GM20431 (cell line): Measurements from ENCODE around the gene SPOCK2.
"Not testable (repeated sequence)": the region's sequence is repeated elsewhere in the genome, so short reads cannot be mapped to it uniquely, and the experiment has no call there.

Experiments
- in situ Hi-C: fragments of 300-500 bp; cut with MseI, MboI; formaldehyde crosslinking; loops from one replicate; pipeline ENCODE4 v1.15.0; 2020; ENCODE audit warnings: low sequenced_read_pairs; ENCODE audit not compliant: unreplicated experiment

SPOCK2 gene

DNA sequence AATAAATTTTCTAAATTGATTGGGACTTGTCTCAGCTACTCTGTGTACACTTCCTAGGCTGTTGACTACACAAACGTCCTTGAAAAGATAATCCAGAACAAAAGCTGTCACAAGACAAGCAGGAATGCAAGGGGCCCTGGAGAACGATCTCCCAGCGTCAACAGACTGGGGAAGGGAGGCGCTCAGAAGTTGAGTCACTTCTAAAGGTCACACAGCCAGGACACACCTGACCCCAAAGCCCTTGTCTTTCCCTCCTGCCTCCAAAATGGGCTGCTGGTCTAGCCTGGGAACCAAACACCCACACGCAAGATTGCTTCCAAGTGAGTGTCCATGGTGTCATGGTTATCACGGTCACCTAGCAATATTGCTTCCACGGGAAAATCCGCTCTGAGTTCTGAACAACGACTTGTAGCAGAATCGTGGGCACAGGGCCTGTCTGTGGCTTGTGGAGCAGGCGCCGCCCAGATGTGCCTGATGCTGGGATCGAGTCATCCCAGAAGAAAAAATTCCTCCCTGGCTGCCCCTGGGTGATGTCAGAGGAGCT, 49.8 kb downstream of the SPOCK2 start:
- in situ Hi-C loops = no loop called here

GRCh38 chr10:72037811-72038210, 50.5 kb downstream of the SPOCK2 start:
- in situ Hi-C loops = no loop called here

GRCh38 chr10:72037266-72037665, 51.1 kb downstream of the SPOCK2 start:
- in situ Hi-C loops = no loop called here

DNA sequence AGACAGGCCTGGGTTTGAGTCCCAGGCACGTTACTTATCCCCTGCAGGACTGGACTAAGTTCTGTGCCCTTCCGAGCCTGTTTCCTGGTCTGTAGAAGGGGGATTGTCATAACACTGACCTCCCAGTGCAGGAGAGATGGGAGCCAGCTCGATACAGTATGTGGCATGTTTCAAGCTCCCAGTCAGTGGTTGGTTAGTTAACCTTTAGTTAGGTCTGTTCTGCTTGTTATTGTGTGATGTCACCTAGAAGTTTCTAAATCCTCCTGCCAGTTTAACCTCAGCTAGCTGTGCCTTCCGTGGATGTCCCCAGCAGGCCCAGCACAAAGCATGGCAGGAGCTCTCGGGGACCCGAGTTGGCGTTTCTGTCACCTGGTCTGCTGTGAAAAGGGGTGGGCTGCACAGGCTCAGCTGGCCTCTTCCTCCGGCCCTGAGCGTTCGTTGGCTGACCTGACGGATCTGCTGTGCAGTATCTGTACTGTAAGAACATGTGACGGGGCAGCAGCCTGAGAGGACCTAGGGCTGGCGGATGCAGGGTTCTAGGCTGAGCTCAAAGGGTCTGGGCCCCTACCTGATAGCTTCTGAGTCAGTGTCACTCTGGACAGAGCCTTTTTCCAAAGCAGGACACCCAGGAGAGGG, 53.0 kb downstream of the SPOCK2 start:
- in situ Hi-C loops = no loop called here

DNA sequence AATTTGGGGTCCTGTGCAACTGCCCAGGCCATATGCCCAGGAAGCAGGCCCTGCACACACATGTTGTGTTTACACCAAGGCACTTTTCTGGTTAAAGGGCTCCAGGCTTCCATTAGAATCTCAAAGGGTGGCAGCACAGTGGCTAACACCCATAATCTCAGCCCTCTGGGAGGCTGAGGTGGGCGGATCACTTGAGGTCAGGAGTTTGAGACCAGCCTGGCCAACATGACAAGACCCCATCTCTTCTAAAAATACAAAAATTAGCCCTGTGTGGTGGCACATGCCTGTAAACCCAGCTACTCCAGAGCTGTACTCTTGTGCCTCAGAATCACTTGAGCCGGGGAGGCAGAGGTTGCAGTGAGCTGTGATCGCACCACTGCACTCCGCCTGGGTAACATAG, 53.6 kb downstream of the SPOCK2 start:
- in situ Hi-C loops = no loop called here

DNA sequence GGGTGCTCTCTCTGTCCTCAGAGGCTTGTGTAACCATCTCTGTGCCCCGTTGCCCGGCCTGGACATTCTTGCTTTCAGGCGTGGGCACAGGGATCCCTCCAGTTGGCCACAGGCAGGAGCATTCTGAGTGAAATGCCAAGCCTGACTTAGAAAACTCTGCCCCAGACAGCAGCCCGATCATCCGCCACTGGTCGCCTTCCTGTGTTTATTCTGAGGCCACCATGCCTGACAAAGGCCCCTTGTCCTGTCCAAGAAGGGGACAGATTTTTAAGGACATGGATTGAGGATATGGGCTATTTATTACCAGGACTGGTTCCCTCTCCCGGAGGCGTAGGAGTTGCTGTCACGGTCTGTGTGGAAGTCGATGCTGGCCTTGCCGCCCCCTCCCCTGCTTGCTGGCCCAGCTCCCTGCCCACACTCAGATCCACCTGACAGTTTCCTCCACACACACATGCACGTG, 54.3 kb downstream of the SPOCK2 start:
- in situ Hi-C loops = no loop called here

DNA sequence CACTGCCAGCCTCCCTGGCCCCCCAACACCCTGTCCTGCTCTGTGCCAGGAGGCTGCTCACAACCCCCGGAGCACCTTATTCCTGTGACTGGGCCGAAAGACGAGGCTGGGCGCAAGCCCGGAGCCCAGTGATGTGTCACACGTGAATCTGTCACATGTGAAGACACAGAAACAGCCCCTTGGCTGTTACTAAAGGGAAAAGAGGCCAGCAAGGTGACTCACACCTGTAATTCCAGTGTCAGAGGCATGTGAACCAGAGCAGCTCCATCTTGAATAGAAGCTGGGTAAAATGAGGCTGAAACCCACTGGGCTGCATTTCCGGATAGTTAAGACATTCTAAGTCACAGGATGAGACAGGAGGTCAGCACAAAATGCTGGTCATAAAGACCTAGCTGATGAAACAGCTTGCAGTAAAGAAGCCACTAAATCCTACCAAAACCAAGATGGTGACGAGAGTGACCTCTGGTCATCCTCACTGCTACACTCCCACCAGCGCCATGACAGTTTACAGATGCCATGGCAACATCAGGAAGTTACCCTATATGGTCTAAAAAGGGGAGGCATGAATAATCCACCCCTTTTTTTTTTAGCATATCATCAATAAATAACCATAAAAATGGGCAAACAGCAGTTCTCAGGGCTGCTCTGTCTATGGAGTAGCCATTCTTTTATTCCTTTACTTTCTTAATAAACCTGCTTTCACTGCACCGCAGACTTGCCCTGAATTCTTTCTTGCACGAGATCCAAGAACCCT, 55.8 kb downstream of the SPOCK2 start:
- in situ Hi-C loops = not testable (repeated sequence)

GRCh38 chr10:72031706-72032105, 56.6 kb downstream of the SPOCK2 start:
- in situ Hi-C loops = no loop called here

GRCh38 chr10:72030762-72031543, 57.4 kb downstream of the SPOCK2 start:
- in situ Hi-C loops = no loop called here

DNA sequence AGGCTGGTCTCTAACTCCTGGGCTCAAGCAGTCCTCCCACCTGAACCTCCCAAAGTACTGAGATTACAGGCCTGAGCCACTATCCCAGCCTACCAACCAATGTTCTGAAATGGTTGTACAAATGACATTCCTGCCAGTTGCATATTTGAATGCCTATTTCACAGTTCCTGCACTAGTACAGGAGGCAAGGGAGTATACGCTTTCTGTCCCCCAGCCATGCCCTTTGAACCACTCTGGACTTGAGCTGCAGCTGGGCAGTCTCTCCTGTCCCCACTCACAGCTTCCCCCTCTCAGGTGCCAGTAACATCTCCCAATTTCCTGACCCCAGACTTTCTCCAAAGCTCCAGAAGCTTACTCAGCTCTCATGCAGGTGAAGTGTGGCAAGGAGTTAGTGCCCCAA, 58.9 kb downstream of the SPOCK2 start:
- in situ Hi-C loops = no loop called here

DNA sequence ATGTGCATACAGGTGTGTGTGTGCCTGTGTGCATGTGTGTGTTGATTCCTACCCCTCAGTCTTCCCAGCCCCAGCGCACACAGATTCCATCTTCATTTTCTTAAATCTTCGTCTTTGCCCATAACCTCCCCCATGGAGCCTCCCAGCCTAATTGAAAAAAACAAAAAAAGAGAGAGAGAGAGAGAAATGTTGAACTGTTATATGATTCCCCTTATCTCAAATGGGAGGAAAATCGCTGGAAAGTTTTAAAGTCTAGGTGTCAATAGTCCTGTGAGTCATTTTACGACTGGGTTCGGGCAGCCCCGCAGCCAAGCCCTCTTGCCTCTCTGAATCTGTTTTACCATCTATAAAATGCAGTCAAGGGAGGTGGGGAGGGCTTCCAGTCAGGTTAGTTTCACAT, 60.9 kb downstream of the SPOCK2 start:
- in situ Hi-C loops = no loop called here

DNA sequence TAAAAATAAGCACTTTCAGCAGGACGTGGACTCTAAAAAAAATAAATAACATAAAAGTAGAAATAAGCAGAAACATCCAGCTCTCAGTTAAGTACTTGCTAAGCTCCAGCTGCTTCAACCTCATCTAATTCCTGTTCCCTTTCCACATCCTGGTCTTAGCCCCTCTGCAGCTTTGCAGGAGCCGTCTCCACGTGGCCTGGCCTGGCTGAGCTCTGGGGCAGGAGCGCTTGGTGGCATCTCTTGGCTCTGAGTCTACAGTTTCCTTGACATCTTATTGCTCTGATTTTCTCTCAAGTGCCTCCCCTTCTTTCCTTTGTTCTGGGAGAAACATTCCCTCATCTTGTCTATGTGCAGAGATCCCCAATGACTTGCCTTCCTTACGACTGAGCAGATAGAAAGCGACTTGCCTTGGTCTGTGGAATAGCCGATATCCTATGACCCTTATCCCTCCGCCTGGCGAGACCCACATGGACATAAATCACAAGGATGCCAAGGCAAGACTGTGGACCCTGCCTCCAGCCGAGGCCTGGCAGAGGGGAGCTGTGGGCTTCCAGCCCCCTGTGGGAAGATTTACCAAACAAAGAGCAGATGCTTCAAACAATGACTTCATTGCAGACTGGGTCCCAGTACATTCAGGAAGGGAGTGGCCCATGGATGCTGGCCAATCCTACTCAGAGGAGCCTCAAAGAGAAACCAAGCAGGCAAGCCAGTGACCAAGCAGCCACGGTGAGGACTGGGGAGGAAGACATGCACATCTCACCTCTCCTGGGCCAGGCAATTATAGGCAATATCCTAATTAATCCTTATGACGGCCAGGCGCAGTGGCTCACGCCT, 61.9 kb downstream of the SPOCK2 start:
- in situ Hi-C loops = no loop called here

DNA sequence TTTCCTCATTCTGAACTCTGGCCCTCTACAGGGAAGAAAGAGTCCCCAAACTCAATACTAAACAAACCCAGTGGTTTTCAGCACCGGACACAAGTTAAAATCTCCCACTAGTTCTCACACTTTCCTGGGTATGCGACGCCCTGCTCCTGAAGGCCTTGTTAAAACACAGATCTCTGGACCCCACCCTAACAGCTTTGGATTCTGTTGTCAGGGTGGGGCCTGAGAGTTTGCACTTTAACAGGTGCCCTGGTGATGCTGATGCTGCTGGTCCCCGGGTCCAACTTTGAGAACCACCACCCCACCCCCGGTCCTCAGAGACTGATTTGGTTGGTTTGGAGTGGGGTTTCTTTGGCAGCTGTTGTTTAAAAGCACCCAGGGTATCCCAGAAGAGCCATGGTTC, 62.5 kb downstream of the SPOCK2 start:
- in situ Hi-C loops = no loop called here

DNA sequence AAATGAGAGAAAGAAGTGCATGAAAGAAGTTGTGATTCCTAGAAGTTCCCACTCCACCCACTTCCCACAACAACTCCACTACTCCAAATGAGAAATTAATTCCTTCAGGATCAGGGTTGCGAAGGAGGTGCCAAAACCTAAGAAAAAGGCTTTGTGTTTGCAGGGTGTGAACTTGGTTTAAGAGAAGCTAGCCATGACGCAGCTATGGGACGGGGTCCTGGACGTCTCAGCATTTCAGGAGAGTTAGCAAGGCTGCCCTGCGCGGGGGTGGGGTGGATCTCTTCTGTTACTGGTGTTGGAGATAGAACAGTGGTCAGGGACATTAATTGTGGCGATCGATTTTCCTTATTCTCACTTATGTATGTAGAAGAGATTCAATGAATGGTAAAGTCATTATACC, 63.0 kb downstream of the SPOCK2 start:
- in situ Hi-C loops = no loop called here

GRCh38 chr10:72024596-72024995, 63.8 kb downstream of the SPOCK2 start:
- in situ Hi-C loops = no loop called here

DNA sequence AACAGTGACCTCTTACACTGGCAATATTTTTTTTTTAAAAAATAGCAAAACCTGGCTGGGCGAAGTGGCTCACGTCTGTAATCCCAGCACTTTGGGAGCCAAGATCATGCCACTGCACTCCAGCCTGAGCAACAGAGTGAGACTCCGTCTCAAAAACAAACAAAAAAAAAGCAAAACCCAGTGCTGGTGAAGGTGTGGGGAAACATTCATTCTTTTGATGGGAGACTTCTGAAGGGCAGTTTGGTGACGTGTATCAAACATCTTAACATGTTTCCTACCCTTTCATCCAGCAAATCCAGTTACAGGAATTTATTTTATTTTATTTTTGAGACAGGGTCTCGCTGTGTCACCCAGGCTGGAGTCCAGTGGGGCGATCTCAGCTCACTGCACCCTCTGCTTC, 66.1 kb downstream of the SPOCK2 start:
- in situ Hi-C loops = no loop called here

DNA sequence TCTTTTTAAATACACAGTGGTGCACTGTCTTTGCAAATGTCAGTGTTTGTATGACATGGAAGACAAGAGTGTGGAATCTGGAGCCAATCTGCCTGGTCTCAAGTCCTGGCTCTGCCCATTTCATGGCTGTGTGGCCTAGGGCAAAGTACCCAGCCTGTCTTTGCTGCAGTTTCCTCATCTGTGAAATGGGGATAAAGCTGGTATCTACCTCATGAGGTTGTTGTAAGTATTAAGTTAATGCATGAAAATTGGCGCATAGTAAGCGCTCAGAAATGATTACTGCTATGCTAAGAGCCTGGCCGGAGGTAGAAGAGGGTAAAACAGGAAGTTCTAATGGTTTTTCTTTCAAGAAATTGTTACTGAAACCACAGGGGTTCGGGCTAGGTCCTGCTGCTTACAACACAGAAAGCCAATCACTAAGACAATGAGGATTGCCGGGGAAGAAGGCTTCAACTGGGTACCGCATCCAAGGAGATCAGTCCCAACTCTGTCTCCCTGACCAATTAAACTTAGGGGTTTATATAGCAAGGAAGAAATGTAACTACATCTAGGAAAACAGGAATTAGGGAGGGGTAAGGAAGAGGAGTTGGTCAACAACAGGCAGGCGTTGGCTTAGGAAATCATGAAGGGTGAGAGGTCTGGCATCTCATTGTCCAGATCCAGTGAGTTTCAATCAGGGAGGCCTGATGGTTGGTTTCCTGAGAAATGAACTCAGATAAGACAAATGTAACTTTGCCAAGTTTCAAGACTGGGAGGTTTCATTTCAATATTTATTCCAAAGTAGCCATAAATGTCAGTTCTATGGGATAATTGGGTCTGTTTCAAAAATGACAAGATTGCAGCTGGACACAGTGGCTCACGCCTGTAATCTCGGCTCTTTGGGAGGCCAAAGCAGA, 67.2 kb downstream of the SPOCK2 start:
- in situ Hi-C loops = no loop called here

DNA sequence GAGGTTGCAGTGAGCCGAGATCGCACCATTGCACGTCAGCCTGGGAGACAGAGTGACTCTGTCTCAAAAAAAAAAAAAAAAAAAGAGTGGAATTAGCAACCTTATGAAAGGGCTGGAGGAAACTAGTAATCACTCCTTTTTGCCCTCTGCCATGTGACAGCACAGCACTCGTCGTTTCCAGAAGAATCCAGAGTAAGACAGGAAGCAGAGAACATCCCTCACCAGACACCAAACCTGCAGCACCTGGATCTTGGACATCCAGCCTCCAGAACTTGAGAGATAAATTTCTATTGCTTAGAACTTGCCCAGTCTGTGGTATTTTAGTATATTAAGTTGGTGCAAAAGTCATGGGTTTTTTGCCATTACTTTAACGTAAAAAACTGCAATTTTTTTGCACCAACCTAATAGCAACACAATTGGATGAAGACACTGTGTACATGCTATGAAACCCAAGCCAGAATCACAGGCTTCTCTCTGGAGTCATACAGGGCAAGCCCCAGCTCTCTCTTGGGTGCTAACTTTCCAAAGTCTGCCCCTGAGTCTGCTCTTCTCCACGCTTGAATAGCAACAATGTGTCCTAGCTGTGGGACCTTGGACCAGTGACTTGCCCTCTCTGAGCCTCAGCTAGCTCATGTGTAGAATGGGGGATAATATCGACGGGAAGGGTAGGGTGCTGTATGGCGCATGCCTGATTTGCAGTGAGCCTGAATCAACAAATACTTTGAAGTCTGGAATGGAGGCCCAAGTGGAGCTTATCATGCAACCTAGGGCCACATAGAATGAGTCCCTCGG, 69.1 kb downstream of the SPOCK2 start:
- in situ Hi-C loops = no loop called here
